Activated T-cell treated with anti-CD3 and anti-CD28 coated beads, Interleukin-2, amount 50 U/mL, for 1 hour (primary cell): ENCODE data around the gene UGT2B7.
"Not testable (repeated sequence)": the region's sequence is repeated elsewhere in the genome, so short reads cannot be mapped to it uniquely, and the experiment has no call there.

Experiments used
- DNase-seq: peaks from one replicate; pipeline ENCODE4 v3.0.0-alpha.2; 2020

UGT2B7 gene

DNA sequence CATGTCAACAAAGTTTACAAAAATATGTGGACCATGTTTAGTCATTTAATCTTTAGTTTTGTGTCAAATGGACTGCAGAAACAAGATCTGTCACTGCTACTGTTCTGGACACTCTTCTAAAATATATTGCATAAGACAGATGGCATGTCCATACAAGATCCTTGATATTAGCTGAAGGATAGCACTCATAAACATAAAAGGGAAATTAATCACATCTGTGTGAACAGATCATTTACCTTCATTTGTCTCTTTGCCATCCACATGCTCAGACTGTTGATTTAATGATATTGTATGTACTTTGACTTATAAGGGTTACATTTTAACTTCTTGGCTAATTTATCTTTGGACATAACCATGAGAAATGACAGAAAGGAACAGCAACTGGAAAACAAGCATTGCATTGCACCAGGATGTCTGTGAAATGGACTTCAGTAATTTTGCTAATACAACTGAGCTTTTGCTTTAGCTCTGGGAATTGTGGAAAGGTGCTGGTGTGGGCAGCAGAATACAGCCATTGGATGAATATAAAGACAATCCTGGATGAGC lies at the start of gene UGT2B7:
Gene UGT2B7, plus strand, starts transcription at position 364 of the 546 bp plus-strand sequence. Its CDS starts 47 bp downstream, at position 411.
- no peak for DNase-seq

DNA sequence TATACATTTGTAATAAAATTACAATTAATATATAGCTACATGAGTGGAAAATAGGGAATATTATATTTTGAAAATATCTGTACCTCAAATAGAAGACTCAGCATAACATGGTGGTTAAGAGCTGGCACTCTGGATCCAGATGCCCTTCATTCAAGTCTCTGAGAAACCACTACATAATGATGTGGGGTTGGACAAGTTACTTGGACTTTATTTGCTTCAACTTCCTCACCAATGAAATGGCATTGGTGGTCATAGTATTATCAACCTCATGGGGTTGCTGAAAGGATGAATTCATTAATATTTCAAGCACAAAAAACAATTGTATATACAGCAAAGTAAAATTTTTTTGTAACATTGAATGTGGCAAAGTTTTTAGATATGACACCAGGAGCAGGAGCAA lies 46.4 kb upstream of the UGT2B7 start:
- no peak for DNase-seq

DNA sequence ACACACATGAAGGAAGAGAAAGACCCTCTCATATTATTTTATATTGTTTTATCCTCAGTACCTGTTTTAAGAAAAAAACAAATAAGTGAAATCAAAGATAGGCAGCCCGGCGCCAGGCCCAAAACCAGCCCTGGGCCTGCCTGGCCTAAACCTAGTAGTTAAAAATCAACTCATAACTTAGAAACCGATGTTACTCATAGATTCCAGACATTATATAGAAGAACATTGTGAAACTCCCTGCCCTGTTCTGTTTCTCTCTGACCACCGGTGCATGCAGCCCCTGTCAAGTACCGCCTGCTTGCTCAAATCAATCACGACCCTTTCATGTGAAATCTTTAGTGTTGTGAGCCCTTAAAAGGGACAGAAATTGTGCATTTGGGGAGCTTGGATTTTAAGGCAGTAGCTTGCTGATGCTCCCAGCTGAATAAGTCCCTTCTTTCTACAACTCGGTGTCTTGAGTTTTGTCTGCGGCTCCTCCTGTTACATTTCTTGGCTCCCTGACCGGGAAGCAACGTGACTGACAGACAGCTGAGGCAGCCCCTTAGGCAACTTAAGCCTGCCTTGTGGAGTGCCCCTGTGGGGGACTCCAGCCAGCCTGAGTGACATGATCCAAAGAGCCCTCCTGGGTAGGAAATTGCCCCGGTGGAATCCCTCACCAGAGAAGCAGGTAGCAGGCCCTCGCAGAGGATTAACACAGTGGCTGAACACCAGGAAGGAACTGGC lies 45.3 kb upstream of the UGT2B7 start:
- DNase-seq: not testable (repeated sequence)

DNA sequence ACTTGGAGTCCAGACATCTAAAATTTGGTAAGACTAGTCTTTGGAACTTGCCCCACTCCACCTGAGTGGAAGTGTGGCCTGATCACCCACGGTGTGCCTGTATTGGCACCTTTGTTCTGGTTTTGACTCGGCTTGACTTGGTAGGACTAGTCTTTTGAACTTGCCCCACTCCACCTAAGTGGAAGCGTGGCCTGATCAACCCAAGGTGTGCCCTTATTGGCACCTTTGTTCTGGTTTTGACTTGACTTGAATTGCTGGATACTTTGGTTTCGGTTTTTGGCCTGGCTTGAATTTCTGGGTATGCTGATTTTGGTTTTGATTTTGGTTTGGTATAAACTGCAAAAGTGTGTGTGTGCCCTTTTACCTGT lies 44.7 kb upstream of the UGT2B7 start:
- DNase-seq: no peak

DNA sequence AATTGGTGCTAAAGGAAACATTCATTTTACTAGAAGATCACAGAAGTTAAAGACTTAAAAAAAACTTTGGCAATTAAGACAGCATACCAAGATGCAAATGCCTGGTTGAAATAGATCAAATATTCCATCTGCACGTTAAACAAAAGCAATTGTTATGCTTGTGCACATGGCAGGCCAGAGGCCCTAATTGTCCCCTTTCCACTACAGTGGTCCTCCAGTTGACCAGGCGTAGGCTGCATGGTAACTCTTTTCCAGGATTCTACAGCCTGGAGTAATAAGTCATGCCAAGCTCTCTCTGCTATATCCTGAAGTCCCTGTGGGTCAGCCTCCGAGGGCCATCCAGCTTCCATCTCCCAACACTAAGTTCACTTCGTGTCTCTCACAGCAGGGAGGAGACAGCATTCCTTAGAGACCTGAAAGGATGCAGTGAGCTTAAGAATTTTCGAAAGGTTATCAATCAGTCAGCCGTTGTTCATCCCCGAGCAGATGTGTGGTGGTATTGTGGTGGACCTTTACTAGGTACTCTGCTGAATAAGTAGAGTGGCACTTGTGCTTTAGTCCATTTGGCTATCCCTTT lies 42.9 kb upstream of the UGT2B7 start:
- DNase-seq: not testable (repeated sequence)

DNA sequence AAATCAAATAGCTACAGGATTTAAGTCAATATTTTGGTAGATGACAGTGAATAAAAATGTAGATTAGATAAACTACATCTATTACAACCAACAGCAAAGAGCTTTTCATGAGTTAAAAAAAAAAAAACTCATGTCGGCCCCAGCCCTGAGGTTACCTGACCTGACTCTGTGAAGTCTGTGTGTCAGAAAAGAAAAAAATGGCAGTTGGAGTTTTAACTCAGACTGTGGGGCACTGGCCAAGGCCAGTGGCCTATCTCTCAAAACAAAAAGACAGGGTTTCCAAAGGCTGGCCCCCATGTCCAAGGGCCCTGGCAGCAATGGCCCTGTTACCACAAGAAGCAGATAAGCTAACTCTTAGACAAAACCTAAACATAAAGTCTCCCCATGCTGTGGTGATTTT lies 42.2 kb upstream of the UGT2B7 start:
- not testable (repeated sequence) for DNase-seq

DNA sequence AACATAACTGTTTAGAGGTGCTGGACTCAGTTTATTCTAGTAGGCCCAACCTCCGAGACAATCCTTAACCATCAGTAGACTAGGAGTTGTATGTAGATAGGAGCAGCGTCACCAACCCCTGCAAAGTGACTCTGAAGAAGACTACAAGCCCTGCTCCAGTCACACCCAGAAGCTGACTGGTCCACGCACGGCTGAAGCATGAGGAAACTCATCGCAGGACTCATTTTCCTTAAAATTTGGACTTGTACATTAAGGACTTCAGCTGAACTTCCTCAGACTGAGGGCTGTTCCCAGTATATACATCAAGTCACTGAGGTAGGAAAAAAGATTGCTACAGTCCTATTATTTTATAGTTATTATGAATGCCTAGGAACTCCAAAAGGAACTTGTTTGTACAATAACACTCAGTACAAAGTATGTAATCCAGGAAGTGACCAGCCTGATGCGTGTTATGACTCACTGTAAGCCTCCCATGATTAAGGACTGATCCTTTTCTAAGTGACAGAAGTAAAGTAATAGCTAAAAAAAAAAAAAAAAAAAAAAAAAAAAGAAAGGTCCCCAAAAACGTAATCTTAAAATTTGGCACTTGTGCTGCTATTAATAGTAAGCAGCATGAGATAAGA lies 41.6 kb upstream of the UGT2B7 start:
- no peak for DNase-seq

DNA sequence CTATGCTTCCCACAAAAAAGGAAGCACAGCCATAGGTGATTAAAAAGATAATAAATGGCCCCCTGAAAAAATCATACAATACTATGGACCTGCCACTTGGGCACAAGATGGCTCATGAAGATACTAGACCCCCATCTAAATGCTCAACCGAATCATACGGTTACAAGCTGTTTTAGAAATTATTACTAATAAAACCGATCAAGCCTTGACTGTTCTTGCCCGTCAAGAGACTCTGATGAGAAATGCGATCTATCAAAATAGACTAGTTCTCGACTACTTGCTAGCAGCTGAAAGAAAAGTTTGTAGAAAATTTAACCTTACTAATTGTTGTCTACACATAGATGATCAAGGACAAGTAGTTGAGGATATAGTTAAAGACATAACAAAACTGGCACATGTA lies 40.1 kb upstream of the UGT2B7 start:
- DNase-seq: no peak

DNA sequence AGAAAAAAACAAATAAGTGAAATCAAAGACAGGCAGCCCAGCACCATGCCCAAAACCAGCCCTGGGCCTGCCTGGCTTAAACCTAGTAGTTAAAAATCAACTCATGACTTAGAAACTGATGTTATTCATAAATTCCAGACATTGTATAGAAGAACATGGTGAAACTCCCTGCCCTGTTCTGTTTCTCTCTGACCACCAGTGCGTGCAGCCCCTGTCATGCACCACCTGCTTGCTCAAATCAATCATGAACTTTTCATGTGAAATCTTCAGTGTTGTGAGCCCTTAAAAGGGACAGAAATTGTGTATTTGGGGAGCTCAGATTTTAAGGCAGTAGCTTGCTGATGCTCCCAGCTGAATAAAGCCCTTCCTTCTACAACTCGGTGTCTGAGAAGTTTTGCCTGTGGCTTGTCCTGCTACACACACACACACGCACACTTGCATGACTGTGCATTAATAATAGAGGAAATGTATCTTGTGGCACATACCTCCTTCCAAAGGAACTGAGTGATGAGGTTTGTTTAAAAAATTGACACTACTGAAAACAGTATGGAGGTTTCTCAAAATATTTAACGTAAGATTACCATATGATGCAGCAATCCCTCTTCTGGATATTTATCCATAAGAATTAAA lies 39.2 kb upstream of the UGT2B7 start:
- DNase-seq: no peak

DNA sequence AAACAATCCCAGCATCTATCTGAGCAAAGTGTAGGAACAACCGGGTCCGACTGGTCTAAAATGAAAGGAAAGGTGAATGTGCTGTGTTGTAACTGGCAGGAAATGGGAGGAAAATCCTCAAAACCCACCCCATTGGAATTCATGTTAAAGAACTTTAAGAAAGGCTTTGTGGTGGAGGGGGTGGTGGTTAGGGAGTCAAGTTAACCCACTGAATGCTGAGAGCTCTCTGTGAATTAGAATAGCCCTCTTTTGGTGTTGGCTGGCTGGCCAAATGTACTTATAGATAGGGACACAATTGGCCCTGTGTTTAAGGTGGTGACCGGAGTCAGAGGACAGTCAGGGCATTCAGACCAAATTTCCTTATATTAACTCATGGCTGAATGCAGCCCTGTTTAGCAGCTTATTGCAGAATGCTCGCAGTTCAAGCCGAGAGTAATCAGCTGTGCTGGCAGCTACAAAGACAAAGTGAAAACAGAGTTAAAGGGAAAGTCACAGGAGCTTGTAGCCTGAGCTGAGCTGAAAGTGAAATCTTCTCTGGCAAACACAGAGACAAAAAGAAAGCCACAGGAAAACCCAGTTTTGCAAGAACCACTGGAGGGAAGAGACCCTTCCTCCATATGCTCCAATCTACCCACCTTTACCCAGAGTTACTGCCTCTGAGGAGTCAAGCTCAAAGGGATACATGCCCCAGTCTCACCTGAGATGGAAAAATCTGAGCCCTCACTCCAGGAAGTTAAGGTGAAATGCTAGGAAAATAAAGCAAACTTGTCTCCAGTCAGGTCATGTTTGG lies 38.5 kb upstream of the UGT2B7 start:
- no peak for DNase-seq

DNA sequence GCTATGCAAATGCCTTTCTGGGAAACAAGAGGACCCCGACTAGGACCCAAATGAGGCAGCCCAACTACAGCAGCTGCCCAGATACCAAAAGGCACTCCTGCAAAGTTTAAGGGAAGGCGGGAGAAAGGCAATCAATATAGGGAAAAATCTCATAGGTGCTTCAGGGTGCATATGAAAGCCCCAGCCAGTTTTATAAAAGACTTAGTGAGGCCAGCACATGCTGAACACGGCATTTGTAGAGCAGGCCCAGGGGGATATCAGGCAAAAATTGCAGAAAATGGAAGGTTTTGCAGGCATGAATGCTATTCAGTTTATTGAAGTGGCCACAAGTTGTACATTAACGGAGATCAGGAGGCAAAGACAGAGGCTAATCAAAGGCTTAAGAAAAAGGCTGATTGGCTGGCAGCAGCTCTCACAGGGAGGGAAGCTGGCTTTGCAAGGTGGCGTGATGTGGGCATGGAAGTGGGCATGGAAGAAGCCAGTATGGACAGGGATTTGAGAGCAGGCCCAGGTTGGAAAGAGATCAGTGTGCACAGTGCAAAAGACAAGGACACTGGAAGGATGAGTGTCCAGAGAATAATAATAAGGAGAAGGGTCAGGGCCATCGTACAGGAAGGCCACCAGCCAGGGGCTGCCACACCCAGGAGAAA lies 37.7 kb upstream of the UGT2B7 start:
- no peak for DNase-seq

DNA sequence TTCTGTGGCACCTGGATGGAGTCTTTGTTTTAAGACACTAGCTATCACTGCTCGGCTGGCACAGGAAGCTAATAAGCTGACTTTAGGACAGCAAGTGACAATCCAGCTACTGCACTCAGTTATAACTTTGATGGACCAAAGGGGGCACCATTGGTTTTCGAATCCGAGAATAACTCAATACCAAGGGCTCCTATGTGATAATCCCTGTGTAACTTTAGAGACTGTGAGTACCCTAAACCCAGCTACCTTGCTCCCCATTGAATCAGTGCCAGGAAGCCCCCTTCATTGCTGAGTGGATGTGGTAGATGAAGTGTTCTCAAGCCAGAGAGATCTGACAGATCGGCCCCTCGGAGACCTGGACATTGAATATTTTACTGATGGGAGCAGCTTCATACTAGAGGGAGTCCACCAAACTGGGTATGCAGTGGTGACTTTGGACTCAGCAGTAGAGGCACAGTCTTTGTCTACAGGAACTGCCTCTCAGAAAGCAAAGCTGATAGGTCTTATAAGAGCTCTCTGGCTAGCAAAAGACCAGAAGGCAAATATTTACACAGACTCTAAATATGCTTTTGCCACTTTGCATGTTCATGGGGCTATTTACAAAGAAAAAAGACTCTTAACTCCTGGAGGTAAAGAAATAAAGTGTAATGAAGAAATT lies 35.5 kb upstream of the UGT2B7 start:
- DNase-seq: no peak

DNA sequence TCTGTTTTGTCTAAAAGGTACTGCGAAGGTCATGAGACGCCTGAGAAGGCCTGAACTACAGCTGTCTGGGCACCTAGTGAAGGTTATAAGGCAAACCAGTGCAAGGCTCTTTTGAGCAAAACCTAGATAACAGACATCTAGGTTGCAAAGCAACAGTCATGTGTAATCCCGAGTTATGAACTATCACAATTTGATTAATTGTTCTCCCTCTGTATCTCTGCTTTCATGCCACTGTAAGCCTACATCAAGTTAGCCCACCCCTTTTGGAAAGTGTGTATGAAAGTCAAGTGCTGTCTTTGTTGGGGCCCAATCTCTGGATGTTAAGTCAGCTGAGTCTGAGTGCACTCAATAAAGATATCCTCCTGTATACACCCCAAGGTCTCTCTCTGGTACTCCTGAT lies 31.9 kb upstream of the UGT2B7 start:
- DNase-seq: no peak

DNA sequence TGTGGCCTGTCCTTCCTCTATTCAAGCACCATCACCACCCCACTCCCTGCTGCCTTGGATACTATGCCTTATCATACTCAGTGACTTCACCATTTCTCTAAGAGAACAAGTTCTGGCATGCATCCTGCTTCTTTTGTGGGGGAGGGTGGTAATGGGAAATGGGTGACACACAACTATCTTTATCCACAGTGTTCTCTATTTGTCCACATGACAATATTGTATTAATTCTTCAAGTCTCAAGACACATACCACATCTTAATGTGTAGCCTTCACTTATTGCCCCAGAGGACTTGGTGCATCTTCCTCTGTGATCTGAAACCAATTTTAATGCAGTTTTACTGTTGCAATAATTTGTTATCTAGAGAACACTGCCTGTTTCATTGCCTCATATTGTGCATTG lies 29.3 kb upstream of the UGT2B7 start:
- DNase-seq: no peak

DNA sequence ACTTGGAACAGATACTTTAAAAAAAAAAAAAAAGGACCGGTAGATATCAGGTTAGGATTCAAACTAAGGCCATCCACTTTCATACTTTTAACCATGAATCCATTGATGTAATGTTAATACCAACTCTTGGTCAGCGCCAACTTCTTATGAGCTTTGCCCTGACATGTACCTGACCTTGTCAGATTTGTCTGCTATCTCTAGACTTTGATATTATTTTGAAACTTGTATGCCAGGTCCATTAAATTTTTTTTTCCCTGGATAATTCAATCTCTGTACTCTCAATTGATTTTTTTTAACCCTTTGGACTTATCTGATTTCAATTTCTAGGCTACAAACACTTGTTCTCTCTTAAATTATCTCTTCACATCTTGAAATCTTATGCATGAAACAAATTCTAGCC lies 27.2 kb upstream of the UGT2B7 start:
- DNase-seq: no peak

DNA sequence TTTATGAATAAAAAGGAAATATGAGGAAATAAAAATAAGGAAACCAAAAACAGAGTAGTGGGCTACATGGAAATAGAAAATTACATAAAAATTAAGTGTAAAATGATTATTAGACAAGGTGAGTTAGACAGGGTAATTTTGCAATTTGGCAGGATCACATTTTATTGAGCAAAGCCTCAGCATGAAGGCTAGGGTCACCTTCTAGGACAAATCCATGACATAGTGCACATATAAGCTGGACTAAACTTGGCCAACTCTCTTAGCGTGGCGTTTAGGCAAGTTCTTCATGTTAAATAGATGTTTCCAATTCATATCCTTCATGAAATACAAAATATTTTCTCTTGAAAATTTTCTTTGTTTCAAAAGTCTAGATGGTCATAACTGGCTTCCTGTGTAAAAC lies 25.7 kb upstream of the UGT2B7 start:
- no peak for DNase-seq

DNA sequence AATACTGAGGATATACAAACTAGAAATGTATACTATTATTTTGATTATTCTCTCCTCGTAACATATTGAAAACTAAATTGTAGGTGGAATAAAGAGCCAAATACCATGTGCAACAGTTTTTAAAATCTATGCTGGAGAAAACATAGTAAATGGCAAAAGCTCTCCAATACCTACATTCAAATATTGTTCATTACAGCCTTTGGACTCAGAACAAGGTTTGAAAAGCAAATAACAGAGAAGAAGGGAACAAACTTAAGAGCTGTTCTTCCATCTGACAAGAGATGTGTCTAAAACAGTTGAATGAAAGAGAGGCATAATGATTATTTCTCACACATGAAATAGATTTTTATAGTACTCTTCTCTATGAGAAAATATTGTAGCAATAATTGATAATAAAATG lies 25.0 kb upstream of the UGT2B7 start:
- no peak for DNase-seq

DNA sequence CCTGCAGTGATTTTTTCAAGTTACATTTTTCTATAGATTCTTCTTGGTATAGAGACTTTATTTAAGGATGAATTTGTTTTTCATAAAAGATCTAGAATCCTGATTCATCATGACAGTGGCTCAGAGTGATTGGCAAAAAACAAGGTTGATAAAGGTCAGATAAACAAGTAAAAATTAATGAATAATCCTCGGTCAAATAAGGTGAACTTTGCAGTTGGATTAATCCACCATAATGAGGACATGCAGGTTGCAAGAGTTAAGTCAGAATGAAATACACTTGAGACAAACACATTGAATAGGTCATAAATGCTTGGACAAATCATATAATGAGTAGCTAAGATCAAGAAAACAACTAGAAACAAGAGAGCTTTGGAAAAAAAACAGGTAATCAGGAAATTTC lies 22.9 kb upstream of the UGT2B7 start:
- no peak for DNase-seq

DNA sequence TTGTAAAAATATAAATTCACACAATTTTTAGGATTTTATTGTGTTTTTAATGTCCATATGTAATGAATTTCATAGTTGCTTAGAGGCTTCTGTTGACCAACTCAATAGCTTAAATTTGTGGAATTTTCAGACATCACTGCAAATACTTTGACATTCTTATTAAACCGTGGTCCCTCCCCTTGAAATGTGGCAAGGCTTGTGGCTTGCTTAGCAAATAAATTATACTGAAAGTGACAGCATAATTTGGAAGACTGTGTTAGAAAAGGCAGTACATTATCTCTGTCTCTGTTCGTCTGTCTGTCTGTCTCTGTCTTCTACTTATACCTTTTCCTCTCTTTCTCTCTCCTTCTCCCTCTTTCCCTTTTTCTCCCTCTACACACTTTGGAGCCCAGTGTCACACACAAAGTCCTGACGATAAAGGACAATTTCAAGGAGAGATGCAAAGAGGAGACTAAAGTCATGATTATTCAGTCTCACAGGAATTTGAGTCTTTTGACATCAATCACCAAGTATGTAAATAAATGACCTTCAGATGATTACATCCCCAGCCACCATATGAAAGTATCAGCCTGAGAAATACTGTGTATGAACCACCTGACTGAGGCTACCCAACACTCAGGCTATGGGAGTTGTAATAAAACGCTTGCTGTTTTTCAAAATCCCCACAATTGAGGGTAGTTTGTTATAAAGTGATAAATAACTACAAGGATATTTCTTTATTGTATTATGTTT lies 21.0 kb upstream of the UGT2B7 start:
- no peak for DNase-seq

DNA sequence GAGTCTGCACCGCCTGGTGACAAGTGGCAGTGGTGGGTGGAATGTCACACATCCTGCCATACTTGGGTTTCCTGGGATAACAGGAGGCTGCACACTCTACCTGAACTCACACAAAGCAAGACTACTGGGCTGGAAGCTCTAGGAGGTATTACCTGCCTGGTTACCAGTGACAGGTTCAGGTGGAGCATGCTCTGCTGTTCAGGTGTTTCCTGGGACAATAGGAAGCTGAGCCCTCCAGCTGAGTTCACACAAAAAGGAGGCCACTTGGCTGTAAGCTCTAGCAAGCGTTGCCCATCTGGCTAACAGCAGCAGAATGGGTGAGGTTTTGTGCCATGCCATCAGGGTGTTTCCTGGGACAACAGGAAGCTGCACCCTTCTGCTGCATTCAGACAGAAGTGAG lies 17.4 kb upstream of the UGT2B7 start:
- DNase-seq: no peak

DNA sequence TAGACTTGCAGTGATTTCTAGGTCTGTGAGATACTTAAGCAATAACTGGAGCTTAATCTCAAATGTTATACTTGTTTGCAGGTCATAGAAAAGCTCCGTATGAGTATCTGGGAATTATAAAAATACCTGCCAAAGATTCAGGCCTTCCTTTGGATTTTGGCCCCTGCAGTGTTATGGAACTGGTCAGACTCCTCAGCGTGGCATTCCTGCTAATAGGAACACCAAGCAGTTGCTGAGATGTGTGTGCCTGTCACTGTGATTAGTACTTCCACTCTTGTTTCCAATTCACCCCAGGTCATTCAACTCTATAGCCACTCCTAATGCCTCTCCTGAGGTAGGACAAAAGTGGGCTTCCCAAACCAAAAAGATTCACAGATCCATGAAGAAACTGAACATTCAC lies 7.8 kb upstream of the UGT2B7 start:
- DNase-seq: no peak
